Measurements from ENCODE around the gene RPN1.
"Not testable (repeated sequence)": the region's sequence is repeated elsewhere in the genome, so short reads cannot be mapped to it uniquely, and the experiment has no call there.

- not testable (repeated sequence) for TF ChIP-seq CTCF, POLR2A (IDR thresholded peaks at IDR 0.05)
Measured at GRCh38 chr3:128586391-128586790, 64.2 kb downstream of the RPN1 start.

All from heart left ventricle (tissue), 13 donors.